T-helper 1 cell treated with Interleukin-12 subunit alpha and Interleukin-12 subunit beta and Interleukin-4 antibody, amounts not matched to agents 30 ng/mL and 1 ng/mL, for 36 hours (primary cell): ENCODE results near the gene BIRC5. TPM values are rescaled to one million over a fixed set of nuclear protein-coding genes. Genes with fewer than 3 reads are reported as not detected.

Source experiments
- intact Hi-C: fragments of 100-400 bp; cut with micrococcal nuclease; formaldehyde crosslinking; loops from one replicate; pipeline ENCODE4 v1.15.1; 2024
- total RNA-seq: library from RNA; stranded (reverse); gene quantifications from 2 replicates; pipeline ENCODE4 v1.2.3, GENCODE V29; 2022

The BIRC5 gene
- total RNA-seq, 1 donor from 2014 or later = 53.4 TPM

DNA sequence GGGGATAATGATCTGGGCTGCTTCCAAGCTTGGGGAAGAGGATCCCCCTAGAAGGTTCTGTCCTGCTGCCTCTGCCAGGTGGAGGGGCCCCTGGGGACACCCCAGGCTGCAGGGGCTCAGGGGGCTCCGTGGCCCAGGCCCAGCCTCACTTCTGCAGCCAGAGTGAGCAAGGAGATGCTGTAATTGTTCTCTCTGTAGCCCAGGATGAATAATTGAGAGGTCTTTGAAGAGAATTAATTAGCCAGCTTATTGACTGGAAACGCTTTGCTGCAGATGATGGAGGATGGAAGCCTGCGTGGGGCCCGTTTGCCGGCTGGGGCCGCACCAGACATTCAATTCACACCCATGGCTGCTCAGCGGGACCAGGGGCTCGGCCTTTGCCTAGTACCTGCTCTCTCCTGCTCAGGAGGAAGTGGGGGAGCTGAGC is 55.9 kb downstream of the BIRC5 start:
- intact Hi-C loops = no loop called here

DNA sequence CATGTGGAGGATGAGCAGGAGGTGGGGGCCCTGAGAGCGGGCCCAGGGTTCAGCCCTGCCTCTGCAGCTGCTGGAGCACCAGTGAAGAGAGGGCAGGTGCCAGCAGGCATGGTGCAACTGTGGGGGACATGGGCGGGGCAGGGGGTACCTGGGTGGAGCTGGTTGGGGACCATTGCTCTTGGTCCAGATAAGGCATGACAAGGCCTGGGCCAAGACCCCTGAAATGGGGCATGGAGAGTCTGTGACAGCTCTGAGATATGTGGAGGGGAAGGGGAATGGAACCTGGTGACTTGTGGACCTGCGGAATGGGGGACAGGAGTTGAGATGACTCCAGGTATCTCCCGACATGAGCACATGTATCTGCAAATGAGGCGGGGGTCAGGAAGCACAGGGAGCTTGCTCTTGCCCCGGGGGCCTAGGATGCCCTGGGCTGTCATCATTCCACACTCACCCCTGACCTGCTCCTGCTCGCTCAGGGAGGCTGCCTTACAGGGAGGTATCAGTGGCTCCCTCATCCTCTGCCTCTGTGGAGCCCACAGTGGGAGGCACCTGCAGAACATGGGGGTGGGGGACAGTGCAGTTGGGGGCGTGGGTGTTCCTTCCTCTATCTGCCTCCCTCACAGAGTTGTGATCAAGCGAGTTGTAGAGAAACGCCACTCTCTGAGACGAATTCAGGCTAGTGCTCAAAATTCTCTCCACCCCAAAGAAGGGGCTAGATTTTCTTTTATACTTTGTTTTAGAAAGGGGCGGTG is 57.5 kb downstream of the BIRC5 start:
- intact Hi-C loops = loop anchor here (1.0 to 2.0 kb wide), 2 partner anchors 8 to 13 kb away; no protein-coding TSS in a partner anchor

- intact Hi-C loops = loop anchor here (1.0 to 2.0 kb wide), 2 partner anchors 9 to 14 kb away; no protein-coding TSS in a partner anchor
These were observed 58.3 kb downstream of the BIRC5 start for GRCh38 chr17:78272181-78272913.

GRCh38 chr17:78272914-78273258 is 58.8 kb downstream of the BIRC5 start:
- intact Hi-C loops = loop anchor here (1.0 to 2.0 kb wide), 2 partner anchors 10 to 14 kb away; no protein-coding TSS in a partner anchor

- intact Hi-C loops = loop anchor here (2.0 kb wide), 1 partner anchor 15 kb away; no protein-coding TSS in a partner anchor
These were observed 59.8 kb downstream of the BIRC5 start for GRCh38 chr17:78273813-78274212.

Other genes starting within 250 kb of the BIRC5 start
- gene TMC6, start 85.5 kb upstream of the BIRC5 start, total RNA-seq = 580 and 586 TPM in 2 replicates
- gene TMC8, start 83.5 kb upstream of the BIRC5 start, total RNA-seq = 411 and 412 TPM in 2 replicates
- not detected in 2 replicates for gene C17orf99, start 67.9 kb upstream of the BIRC5 start, total RNA-seq
- gene SYNGR2, start 45.7 kb upstream of the BIRC5 start, total RNA-seq = 110 and 112 TPM in 2 replicates
- 50.4 and 52.5 TPM in 2 replicates for gene TK1, start 27.2 kb upstream of the BIRC5 start, total RNA-seq
- gene AFMID, start 26.9 kb upstream of the BIRC5 start, total RNA-seq = 15.7 and 17.4 TPM in 2 replicates
- not detected in 2 replicates for gene TMEM235, start 17.4 kb downstream of the BIRC5 start, total RNA-seq
- gene SOCS3, start 145.8 kb downstream of the BIRC5 start, total RNA-seq = 198 and 201 TPM in 2 replicates
- gene PGS1, start 164.4 kb downstream of the BIRC5 start, total RNA-seq = 99.2 and 99.8 TPM in 2 replicates